Measurements from ENCODE around the gene GCNT2.

Gene GCNT2

DNA sequence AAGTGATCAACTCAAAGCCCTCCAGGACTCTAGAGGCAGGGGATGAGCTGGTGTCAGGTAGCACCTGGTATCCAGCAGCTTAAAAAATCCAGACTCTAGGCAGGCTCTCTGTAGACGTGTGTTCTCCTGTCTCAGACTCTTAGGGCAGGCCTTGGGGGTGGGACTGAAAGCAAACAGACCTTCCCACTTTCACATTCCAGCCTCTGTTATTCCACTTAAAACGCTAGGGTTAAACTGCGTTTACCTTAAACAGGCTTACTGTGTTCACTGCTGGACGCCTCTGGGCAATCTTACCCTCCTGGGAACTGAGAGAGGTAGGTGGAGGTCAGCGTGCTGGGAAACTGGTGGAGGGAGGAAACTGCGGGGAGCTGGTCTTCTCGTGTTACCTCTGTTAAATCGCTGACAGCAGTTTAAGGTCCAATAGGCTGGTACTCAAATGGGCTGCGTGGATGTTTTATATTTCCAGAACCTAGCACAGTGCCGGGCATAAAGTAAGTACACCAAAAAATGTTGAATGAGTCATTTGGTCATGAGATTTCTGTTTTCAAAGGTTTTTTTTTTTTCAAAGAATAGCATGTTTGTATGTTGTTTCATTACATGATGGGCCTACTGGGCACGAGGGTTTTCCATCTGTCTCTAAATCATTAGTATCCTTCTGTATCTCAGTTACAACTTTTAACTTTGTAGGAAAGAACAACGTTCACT lies at the start of gene GCNT2:
Gene GCNT2 (plus strand): TSS at position 248 of the 705 bp plus-strand sequence. CDS start 7,561 bp downstream, outside the sequence.
- no peak for DNase-seq (ENCODE audit: extremely low read depth, low read depth)
- TF ChIP-seq, protein P1, sequence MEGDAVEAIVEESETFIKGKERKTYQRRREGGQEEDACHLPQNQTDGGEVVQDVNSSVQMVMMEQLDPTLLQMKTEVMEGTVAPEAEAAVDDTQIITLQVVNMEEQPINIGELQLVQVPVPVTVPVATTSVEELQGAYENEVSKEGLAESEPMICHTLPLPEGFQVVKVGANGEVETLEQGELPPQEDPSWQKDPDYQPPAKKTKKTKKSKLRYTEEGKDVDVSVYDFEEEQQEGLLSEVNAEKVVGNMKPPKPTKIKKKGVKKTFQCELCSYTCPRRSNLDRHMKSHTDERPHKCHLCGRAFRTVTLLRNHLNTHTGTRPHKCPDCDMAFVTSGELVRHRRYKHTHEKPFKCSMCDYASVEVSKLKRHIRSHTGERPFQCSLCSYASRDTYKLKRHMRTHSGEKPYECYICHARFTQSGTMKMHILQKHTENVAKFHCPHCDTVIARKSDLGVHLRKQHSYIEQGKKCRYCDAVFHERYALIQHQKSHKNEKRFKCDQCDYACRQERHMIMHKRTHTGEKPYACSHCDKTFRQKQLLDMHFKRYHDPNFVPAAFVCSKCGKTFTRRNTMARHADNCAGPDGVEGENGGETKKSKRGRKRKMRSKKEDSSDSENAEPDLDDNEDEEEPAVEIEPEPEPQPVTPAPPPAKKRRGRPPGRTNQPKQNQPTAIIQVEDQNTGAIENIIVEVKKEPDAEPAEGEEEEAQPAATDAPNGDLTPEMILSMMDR (IDR thresholded peaks at IDR 0.05; ENCODE audit: low read depth, low read length) = no peak

DNA sequence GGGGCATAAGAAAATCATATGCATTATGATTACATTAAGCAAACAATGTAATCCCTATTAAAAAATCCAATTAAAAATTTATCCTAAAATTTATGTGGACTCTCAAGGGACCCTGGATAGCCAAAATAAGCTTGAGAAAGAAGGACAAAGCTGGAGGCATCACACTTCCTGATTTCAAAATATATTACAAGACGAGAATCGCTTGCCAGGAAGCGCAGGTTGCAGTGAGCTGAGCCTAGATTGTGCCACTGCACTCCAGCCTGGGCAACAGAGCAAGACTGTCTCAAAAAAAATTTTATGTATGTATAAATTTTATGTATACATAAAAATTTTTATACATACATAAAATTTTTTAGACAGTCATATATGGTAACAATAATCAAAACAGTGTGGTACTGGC lies 48.5 kb upstream of the GCNT2 start:
- no peak for DNase-seq (ENCODE audit: extremely low read depth, low read depth)
- TF ChIP-seq, protein P1 (IDR thresholded peaks at IDR 0.05; ENCODE audit: low read depth, low read length) = no peak

DNA sequence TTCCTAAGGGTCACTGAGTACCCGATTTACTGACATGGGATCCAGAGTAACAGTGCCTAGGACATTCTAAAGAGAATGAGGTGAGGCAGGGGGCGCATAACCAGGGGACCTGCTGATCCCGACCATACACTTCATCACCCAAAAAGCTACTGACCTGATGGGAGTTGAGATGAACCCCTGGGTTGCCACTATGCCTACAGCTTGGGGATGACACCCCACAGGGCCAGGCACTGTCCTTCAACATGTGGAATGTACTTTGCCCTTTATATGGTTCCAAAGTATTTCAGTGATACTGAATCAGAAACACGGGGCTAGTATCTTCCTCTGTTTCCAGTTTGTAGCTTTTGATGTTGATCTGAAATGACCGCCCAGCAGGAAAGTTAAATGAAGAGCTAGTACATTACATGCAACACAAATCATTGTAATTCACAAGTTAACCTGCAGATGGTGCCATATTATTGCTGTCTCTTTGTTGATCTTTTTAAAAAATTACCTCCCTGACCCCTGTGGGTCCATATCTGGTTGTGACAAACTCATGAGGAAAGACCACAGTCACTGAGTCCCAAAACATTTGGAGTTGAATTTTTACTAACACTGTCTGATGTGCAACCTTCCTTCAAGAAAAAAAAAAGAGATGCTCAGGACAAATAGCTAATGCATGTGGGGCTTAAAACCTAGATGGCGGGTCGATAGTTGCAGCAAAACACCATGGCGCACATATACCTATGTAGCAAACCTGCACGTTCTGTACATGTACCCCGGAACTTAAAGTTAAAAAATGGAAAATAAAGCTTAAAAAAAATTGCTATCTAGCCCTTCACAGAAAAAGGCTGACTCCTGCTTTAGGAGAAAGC lies 42.7 kb upstream of the GCNT2 start:
- DNase-seq (ENCODE audit: extremely low read depth, low read depth) = no peak
- TF ChIP-seq, protein P1 (IDR thresholded peaks at IDR 0.05; ENCODE audit: low read depth, low read length) = peak; percentile 50

DNA sequence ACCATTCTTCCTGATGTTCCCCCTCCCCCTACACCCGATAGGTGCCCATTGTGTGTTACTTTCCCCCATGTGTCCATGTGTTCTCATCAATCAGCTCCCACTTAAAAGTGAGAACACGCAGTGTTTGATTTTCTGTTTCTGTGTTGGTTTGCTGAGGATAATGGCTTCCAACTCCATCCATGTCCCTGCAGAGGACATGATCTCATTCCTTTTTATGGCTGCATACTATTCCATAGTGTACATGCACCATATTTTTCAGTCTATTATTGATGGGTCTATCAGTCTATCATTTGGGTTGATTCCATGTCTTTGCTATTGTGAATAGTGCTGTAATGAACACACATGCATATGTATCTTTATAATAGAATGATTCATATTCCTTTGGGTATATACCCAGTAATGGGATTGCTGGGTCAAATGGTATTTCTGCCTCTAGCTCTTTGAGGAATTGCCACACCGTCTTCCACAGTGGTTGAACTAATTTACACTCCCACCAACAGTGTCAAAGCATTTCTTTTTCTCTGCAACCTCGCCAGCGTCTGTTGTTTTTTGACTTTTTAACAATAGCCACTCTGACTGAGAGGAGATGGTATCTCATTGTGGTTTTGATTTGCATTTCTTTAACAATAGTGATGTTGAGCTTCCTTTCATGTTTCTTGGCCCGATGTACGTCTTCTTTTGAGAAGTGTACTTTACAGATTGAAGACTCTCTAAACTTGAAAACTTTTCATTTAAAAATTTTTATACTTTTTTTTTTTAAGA lies 41.0 kb upstream of the GCNT2 start:
- TF ChIP-seq, protein P1 (IDR thresholded peaks at IDR 0.05; ENCODE audit: low read depth, low read length) = no peak
- no peak for DNase-seq (ENCODE audit: extremely low read depth, low read depth)

DNA sequence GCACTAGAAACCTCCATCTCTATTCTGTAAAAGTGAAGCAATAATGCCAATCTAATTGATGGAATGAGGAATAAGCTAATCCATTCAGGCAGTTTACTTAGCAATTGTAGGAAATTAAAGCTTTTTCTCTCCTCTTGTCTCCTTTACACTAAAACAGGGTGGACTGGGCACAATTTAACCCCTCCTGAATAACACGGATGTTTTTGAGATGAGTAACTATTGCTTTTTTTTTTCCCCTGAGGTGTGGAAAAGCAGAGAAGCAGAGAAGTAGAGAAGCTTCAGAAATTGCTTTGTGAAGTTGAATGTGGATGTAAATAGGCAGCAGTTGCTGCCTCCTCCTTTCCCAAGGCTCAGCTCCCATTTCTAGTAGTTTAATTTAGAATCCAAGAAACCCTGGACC lies 40.0 kb upstream of the GCNT2 start:
- TF ChIP-seq, protein P1 (IDR thresholded peaks at IDR 0.05; ENCODE audit: low read depth, low read length) = no peak
- DNase-seq (ENCODE audit: extremely low read depth, low read depth) = no peak

DNA sequence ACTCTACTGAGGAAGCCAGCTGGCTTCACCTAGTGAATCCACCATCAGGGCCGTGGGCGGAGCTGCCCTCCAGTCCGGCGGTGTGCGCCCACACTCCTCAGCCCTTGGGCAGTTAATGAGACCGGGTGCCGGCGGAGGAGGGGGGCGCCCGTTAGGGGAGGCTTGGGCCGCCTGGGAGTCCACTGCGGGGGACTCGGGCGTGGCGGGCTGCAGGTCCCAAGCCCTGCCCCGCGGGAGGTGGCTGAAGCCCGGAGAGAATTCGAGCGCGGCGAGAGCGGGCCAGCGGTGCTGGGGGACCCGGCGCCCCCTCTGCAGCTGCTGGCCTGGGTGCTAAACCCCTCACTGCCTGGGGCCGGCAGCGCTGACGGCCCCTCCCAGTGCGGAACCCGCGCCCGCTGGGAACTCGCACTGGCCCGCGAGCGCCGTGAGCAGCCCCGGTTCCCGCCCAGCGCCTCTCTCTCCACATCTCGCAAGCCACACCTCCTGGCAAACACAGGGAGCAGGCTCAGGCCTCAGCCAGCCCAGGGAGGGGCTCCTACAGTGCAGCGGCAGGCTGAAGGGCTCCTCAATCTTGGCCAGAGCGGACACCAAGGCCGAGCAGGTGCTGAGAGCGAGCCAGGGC lies 38.4 kb upstream of the GCNT2 start:
- TF ChIP-seq, protein P1 (IDR thresholded peaks at IDR 0.05; ENCODE audit: low read depth, low read length) = no peak
- no peak for DNase-seq (ENCODE audit: extremely low read depth, low read depth)

Data from AG09319 (cell line).